MM.1S (cell line): Measurements from ENCODE around the gene CNTN5.

Experiments used
- EZH2phosphoT487 ChIP-seq: fragments of 300-600 bp; sonication (generic); IDR thresholded peaks from 2 replicates; pipeline ENCODE4 v1.6.1; 2018; ENCODE audit warnings: antibody characterized with exemption, low read length
- TF ChIP-seq, protein P1 (sequence below): fragments of 300-600 bp; sonication (generic); IDR thresholded peaks from 2 replicates; pipeline ENCODE4 v1.5.1; 2016; ENCODE audit warnings: antibody characterized with exemption, low read length, mixed read lengths

GRCh38 chr11:99079576-99079975 is 58.8 kb downstream of the CNTN5 start:
- TF ChIP-seq, protein P1, sequence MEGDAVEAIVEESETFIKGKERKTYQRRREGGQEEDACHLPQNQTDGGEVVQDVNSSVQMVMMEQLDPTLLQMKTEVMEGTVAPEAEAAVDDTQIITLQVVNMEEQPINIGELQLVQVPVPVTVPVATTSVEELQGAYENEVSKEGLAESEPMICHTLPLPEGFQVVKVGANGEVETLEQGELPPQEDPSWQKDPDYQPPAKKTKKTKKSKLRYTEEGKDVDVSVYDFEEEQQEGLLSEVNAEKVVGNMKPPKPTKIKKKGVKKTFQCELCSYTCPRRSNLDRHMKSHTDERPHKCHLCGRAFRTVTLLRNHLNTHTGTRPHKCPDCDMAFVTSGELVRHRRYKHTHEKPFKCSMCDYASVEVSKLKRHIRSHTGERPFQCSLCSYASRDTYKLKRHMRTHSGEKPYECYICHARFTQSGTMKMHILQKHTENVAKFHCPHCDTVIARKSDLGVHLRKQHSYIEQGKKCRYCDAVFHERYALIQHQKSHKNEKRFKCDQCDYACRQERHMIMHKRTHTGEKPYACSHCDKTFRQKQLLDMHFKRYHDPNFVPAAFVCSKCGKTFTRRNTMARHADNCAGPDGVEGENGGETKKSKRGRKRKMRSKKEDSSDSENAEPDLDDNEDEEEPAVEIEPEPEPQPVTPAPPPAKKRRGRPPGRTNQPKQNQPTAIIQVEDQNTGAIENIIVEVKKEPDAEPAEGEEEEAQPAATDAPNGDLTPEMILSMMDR, result no peak
- TF ChIP-seq EZH2phosphoT487, result no peak
